Keratinocyte (primary cell): ENCODE measurements around the gene TTLL6. TPM values are rescaled to one million over a fixed set of nuclear protein-coding genes. Genes with fewer than 3 reads are reported as not detected.
A peak's percentile ranks its signal among the peaks of the same experiment; 100 is the strongest.

Experiments
- DNase-seq: peaks from one replicate; pipeline ENCODE4 v3.0.0-alpha.2; 2011; ENCODE audit warnings: low read depth, missing footprints, low spot score
- FAIRE-seq: peaks from 2 replicates; lab custom pipeline; 2011; peaks lifted over from hg19 to GRCh38; lab: Jason Lieb, UNC
- H2AFZ ChIP-seq: 2 replicates; pipeline ENCODE4 v1.6.0; 2012; ENCODE audit warnings: low read length, control low read depth, inconsistent platforms; ENCODE audit not compliant: control insufficient read depth
- H3K27ac ChIP-seq: 2 replicates; pipeline ENCODE4 v1.5.1; 2011; ENCODE audit warnings: low read length; ENCODE audit not compliant: control insufficient read depth, insufficient read depth
- H3K27me3 ChIP-seq: 3 replicates; pipeline ENCODE4 v1.6.0; 2011; ENCODE audit warnings: low read length; ENCODE audit not compliant: control insufficient read depth, insufficient read depth; ENCODE audit errors: extremely low read depth
- H3K36me3 ChIP-seq, 2 experiments: 2 replicates in 1 of 2; 3 replicates in 1 of 2; pipeline ENCODE4 v1.5.1; 2011; ENCODE audit warnings: low read length in 2 of 2, mild to moderate bottlenecking in 1 of 2; ENCODE audit not compliant: control insufficient read depth in 2 of 2, insufficient read depth in 2 of 2; ENCODE audit errors: extremely low read depth in 1 of 2
- H3K4me1 ChIP-seq: 3 replicates; pipeline ENCODE4 v1.5.1; 2011; ENCODE audit warnings: low read length; ENCODE audit not compliant: control insufficient read depth, insufficient read depth; ENCODE audit errors: extremely low read depth
- H3K4me2 ChIP-seq: 3 replicates; pipeline ENCODE4 v1.6.0; 2011; ENCODE audit warnings: low read depth, low read length; ENCODE audit not compliant: control insufficient read depth, insufficient read depth; ENCODE audit errors: extremely low read depth
- H3K4me3 ChIP-seq, 3 experiments: fragments of 200-600 bp in 1 of 3; sonication (generic) in 1 of 3; 2 replicates in 2 of 3; 3 replicates in 1 of 3; pipeline ENCODE4 v1.5.1; 2011 to 2016; ENCODE audit warnings: low read length in 3 of 3, mild to moderate bottlenecking in 3 of 3, control low read depth in 2 of 3, inconsistent platforms in 1 of 3, low read depth in 1 of 3, mixed read lengths in 1 of 3, mixed run types in 1 of 3, moderate library complexity in 1 of 3; ENCODE audit not compliant: control insufficient read depth in 2 of 3, insufficient read depth in 2 of 3; ENCODE audit errors: extremely low read depth in 1 of 3
- H3K79me2 ChIP-seq: 2 replicates; pipeline ENCODE4 v1.6.0; 2012; ENCODE audit warnings: low read length; ENCODE audit not compliant: control insufficient read depth, insufficient read depth
- H3K9ac ChIP-seq: 3 replicates; pipeline ENCODE4 v1.6.0; 2011; ENCODE audit warnings: low read length; ENCODE audit not compliant: control insufficient read depth, insufficient read depth; ENCODE audit errors: extremely low read depth
- H3K9me1 ChIP-seq: 3 replicates; pipeline ENCODE4 v1.6.0; 2011; ENCODE audit warnings: low read length; ENCODE audit not compliant: control insufficient read depth, insufficient read depth; ENCODE audit errors: extremely low read depth
- H3K9me3 ChIP-seq: 2 replicates; pipeline ENCODE4 v1.5.1; 2012; ENCODE audit warnings: low read depth, low read length; ENCODE audit not compliant: control insufficient read depth
- H4K20me1 ChIP-seq: 3 replicates; pipeline ENCODE4 v1.6.0; 2011; ENCODE audit warnings: low read length; ENCODE audit not compliant: control insufficient read depth, insufficient read depth; ENCODE audit errors: extremely low read depth
- CTCF ChIP-seq, 3 experiments: IDR thresholded peaks in 1 of 3; conservative IDR thresholded peaks in 1 of 3; optimal IDR thresholded peaks in 1 of 3; 2 replicates in 2 of 3; 3 replicates in 1 of 3; pipeline versions ENCODE3 to v1.5.1; 2011; ENCODE audit warnings: low read length in 3 of 3, mild to moderate bottlenecking in 3 of 3, moderate library complexity in 2 of 3, control low read depth in 1 of 3, inconsistent platforms in 1 of 3; ENCODE audit not compliant: insufficient read depth in 2 of 3; ENCODE audit errors: extremely low read depth in 1 of 3
- EZH2 ChIP-seq: IDR thresholded peaks from one replicate; pipeline ENCODE4 v1.6.1; 2012; ENCODE audit warnings: inconsistent platforms, mild to moderate bottlenecking, low read length, moderate library complexity
- dilution Hi-C: fragments of 300-500 bp; cut with MboI; formaldehyde crosslinking; loops from one replicate; pipeline ENCODE4 v1.7.0; 2020; ENCODE audit warnings: low sequenced_read_pairs; ENCODE audit not compliant: extremely low pct_ligation_motif_present
- polyA plus RNA-seq, 5 experiments: library from polyadenylated mRNA; depleted of rRNA in 3 of 5; stranded (reverse) in 3 of 5; stranded (forward) in 1 of 5; unstranded in 1 of 5; fragments of >200 nt; gene quantifications; 1 replicate in 1 of 5; 2 replicates in 3 of 5; 3 replicates in 1 of 5; pipeline versions ENCODE4 v1.2.1 to v1.2.3, GENCODE V29; 2011 to 2012; ENCODE audit warnings: missing spikeins in 2 of 5, low read depth in 1 of 5, low replicate concordance in 1 of 5

The TTLL6 gene
- polyA plus RNA-seq, 1 donor (not counting 4 experiments of a cell fraction or from before 2014, with no cell fraction given), result not detected

GRCh38 chr17:48816438-48816773, 623 bp downstream of the TTLL6 start:
- FAIRE-seq, result no peak
- no peaks in the 10 kb centered on the region for H3K79me2 ChIP-seq
- H3K27ac ChIP-seq, result no peak overlapping the region
- dilution Hi-C loops, result loop anchor here (10.0 kb wide), 1 partner anchor 68 kb away; no protein-coding TSS in a partner anchor
- no peaks in the 10 kb centered on the region for H4K20me1 ChIP-seq
- H2AFZ ChIP-seq, result peak overlapping the region; percentile 26
- no peaks in the 10 kb centered on the region for H3K36me3 ChIP-seq
- H3K27me3 ChIP-seq, result peaks cover 41% of the 10 kb centered on the region
- peak overlapping the region; percentile 73 for H3K4me2 ChIP-seq
- H3K9ac ChIP-seq, result no peak overlapping the region
- DNase-seq, result no peak
- H3K4me1 ChIP-seq, result peaks cover 9% of the 10 kb centered on the region
- TF ChIP-seq CTCF (optimal IDR thresholded peaks at IDR 0.05 in 1 of 3, IDR thresholded peaks at IDR 0.05 in 1 of 3, conservative IDR thresholded peaks at IDR 0.05 in 1 of 3; ENCODE audit: extremely low read depth in 1 of 3, insufficient read depth in 2 of 3, low read length in 3 of 3), result no peak
- no peak for TF ChIP-seq EZH2
- peak overlapping the region in 1 of 3 experiments; percentile 42 for H3K4me3 ChIP-seq
- no peaks in the 10 kb centered on the region for H3K9me3 ChIP-seq
- H3K9me1 ChIP-seq, result no peaks in the 10 kb centered on the region

- H3K79me2 ChIP-seq, result no peaks in the 10 kb centered on the region
- no peaks in the 10 kb centered on the region for H3K36me3 ChIP-seq
- no peaks in the 10 kb centered on the region for H4K20me1 ChIP-seq
- no peak for DNase-seq
- H3K4me2 ChIP-seq, result no peak overlapping the region
- no peaks in the 10 kb centered on the region for H3K9me3 ChIP-seq
- H3K4me1 ChIP-seq, result peaks cover 9% of the 10 kb centered on the region
- no peak overlapping the region for H3K27ac ChIP-seq
- no peaks in the 10 kb centered on the region for H3K9me1 ChIP-seq
- no peak overlapping the region for H3K9ac ChIP-seq
- no peak overlapping the region for H2AFZ ChIP-seq
- no peak overlapping the region for H3K4me3 ChIP-seq
- peaks cover 41% of the 10 kb centered on the region for H3K27me3 ChIP-seq
- TF ChIP-seq CTCF (optimal IDR thresholded peaks at IDR 0.05 in 1 of 3, IDR thresholded peaks at IDR 0.05 in 1 of 3, conservative IDR thresholded peaks at IDR 0.05 in 1 of 3; ENCODE audit: extremely low read depth in 1 of 3, insufficient read depth in 2 of 3, low read length in 3 of 3), result no peak
- no peak for TF ChIP-seq EZH2
- dilution Hi-C loops, result loop anchor here (10.0 kb wide), 1 partner anchor 69 kb away; no protein-coding TSS in a partner anchor
- no peak for FAIRE-seq
Observed at GRCh38 chr17:48815311-48815710, 1.7 kb downstream of the TTLL6 start.
